SK-N-SH treated with all-trans-retinoic acid at 6 μM for 48 hours (cell line): ENCODE data around the gene SPECC1.

Source experiments
- ATAC-seq: fragments of 200-7000 bp; cut with Tn5 transposase; 3 replicates; pipeline ENCODE4 v1.9.1; 2020; ENCODE audit warnings: mild to moderate bottlenecking, moderate library complexity
- ARNTL ChIP-seq: fragments of 450-650 bp; formaldehyde crosslinking; IDR thresholded peaks from 2 replicates; pipeline ENCODE4 v1.5.0; 2020; ENCODE audit warnings: low read depth, mild to moderate bottlenecking, moderate library complexity, borderline replicate concordance
- CREB5 ChIP-seq: fragments of 250-450 bp; sonication (Bioruptor Pico); IDR thresholded peaks from 2 replicates; pipeline ENCODE4 v1.5.1; 2020; ENCODE audit warnings: low read depth, mild to moderate bottlenecking, moderate library complexity
- CSDC2 ChIP-seq: fragments of 250-450 bp; sonication (Bioruptor Pico); IDR thresholded peaks from 2 replicates; pipeline ENCODE4 v1.5.0; 2020; ENCODE audit warnings: mild to moderate bottlenecking, moderate library complexity
- ESRRG ChIP-seq: fragments of 250-450 bp; sonication (Bioruptor Pico); IDR thresholded peaks from 2 replicates; pipeline ENCODE4 v1.6.1; 2021; ENCODE audit warnings: mild to moderate bottlenecking
- GLIS3 ChIP-seq: fragments of 250-450 bp; sonication (Bioruptor Pico); IDR thresholded peaks from 2 replicates; pipeline ENCODE4 v1.5.0; 2020; ENCODE audit warnings: mild to moderate bottlenecking, moderate library complexity
- OSR1 ChIP-seq: fragments of 250-450 bp; sonication (Bioruptor Pico); IDR thresholded peaks from 2 replicates; pipeline ENCODE4 v1.8.0; 2022; ENCODE audit warnings: moderate library complexity, mild to moderate bottlenecking, inconsistent platforms
- PATZ1 ChIP-seq: fragments of 250-450 bp; sonication (Bioruptor Pico); IDR thresholded peaks from 2 replicates; pipeline ENCODE4 v1.8.0; 2020; ENCODE audit warnings: mild to moderate bottlenecking, moderate library complexity, borderline replicate concordance
- POU6F1 ChIP-seq: fragments of 250-450 bp; sonication (Bioruptor Pico); IDR thresholded peaks from 2 replicates; pipeline ENCODE4 v1.8.0; 2021; ENCODE audit warnings: low read depth, mild to moderate bottlenecking, moderate library complexity, borderline replicate concordance
- PPARA ChIP-seq: fragments of 250-450 bp; sonication (Bioruptor Pico); IDR thresholded peaks from 2 replicates; pipeline ENCODE4 v1.5.0; 2020; ENCODE audit warnings: mild to moderate bottlenecking, borderline replicate concordance
- RARB ChIP-seq: fragments of 250-450 bp; sonication (Bioruptor Pico); IDR thresholded peaks from 2 replicates; pipeline ENCODE4 v1.8.0; 2021; ENCODE audit warnings: mild to moderate bottlenecking, moderate library complexity
- TCF4 ChIP-seq: fragments of 250-450 bp; sonication (Bioruptor Pico); IDR thresholded peaks from 2 replicates; pipeline ENCODE4 v1.8.0; 2021; ENCODE audit warnings: mild to moderate bottlenecking, moderate library complexity, borderline replicate concordance
- TOX ChIP-seq: fragments of 250-450 bp; sonication (Bioruptor Pico); IDR thresholded peaks from 2 replicates; pipeline ENCODE4 v1.8.0; 2021; ENCODE audit warnings: mild to moderate bottlenecking, moderate library complexity, borderline replicate concordance
- ZC3H10 ChIP-seq: fragments of 250-450 bp; sonication (Bioruptor Pico); IDR thresholded peaks from 2 replicates; pipeline ENCODE4 v1.5.1; 2021; ENCODE audit warnings: mild to moderate bottlenecking, moderate library complexity
- ZFP3 ChIP-seq: fragments of 250-450 bp; sonication (Bioruptor Pico); IDR thresholded peaks from 2 replicates; pipeline ENCODE4 v1.5.0; 2020; ENCODE audit warnings: mild to moderate bottlenecking, moderate library complexity
- ZFP30 ChIP-seq: fragments of 450-650 bp; formaldehyde crosslinking; IDR thresholded peaks from 2 replicates; pipeline ENCODE4 v1.5.0; 2022; ENCODE audit warnings: mild to moderate bottlenecking, moderate library complexity
- ZNF565 ChIP-seq: fragments of 450-650 bp; formaldehyde crosslinking; conservative IDR thresholded peaks from 2 replicates; pipeline ENCODE4 v1.5.0; 2020; ENCODE audit warnings: low read depth, mild to moderate bottlenecking, moderate library complexity
- ZNF70 ChIP-seq: fragments of 450-650 bp; formaldehyde crosslinking; IDR thresholded peaks from 2 replicates; pipeline ENCODE4 v1.5.0; 2020; ENCODE audit warnings: mild to moderate bottlenecking, moderate library complexity
- ZNF8 ChIP-seq: fragments of 450-650 bp; formaldehyde crosslinking; IDR thresholded peaks from 2 replicates; pipeline ENCODE4 v1.5.0; 2020; ENCODE audit warnings: mild to moderate bottlenecking, moderate library complexity
- TF ChIP-seq, protein P1 (sequence below): fragments of 250-450 bp; sonication (Bioruptor Pico); IDR thresholded peaks from 2 replicates; pipeline ENCODE4 v1.5.0; 2020; ENCODE audit warnings: mild to moderate bottlenecking, moderate library complexity
- TF ChIP-seq, protein P2 (sequence below): fragments of 250-450 bp; sonication (Bioruptor Pico); IDR thresholded peaks from 2 replicates; pipeline ENCODE4 v1.5.1; 2021; ENCODE audit warnings: mild to moderate bottlenecking, moderate library complexity

SPECC1 gene

GRCh38 chr17:20276421-20276820 is 267.3 kb downstream of the SPECC1 start:
- TF ChIP-seq CREB5 (no peak), ZNF70 (CRISPR knock-in tag) (no peak), PPARA (CRISPR knock-in tag) (no peak), OSR1 (CRISPR knock-in tag) (no peak), TOX (CRISPR knock-in tag) (no peak), GLIS3 (CRISPR knock-in tag) (no peak), ARNTL (CRISPR knock-in tag) (no peak), ZC3H10 (CRISPR knock-in tag) (no peak), ESRRG (CRISPR knock-in tag) (no peak)
- TF ChIP-seq, protein P1, sequence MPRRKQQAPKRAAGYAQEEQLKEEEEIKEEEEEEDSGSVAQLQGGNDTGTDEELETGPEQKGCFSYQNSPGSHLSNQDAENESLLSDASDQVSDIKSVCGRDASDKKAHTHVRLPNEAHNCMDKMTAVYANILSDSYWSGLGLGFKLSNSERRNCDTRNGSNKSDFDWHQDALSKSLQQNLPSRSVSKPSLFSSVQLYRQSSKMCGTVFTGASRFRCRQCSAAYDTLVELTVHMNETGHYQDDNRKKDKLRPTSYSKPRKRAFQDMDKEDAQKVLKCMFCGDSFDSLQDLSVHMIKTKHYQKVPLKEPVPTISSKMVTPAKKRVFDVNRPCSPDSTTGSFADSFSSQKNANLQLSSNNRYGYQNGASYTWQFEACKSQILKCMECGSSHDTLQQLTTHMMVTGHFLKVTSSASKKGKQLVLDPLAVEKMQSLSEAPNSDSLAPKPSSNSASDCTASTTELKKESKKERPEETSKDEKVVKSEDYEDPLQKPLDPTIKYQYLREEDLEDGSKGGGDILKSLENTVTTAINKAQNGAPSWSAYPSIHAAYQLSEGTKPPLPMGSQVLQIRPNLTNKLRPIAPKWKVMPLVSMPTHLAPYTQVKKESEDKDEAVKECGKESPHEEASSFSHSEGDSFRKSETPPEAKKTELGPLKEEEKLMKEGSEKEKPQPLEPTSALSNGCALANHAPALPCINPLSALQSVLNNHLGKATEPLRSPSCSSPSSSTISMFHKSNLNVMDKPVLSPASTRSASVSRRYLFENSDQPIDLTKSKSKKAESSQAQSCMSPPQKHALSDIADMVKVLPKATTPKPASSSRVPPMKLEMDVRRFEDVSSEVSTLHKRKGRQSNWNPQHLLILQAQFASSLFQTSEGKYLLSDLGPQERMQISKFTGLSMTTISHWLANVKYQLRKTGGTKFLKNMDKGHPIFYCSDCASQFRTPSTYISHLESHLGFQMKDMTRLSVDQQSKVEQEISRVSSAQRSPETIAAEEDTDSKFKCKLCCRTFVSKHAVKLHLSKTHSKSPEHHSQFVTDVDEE = no peak

DNA sequence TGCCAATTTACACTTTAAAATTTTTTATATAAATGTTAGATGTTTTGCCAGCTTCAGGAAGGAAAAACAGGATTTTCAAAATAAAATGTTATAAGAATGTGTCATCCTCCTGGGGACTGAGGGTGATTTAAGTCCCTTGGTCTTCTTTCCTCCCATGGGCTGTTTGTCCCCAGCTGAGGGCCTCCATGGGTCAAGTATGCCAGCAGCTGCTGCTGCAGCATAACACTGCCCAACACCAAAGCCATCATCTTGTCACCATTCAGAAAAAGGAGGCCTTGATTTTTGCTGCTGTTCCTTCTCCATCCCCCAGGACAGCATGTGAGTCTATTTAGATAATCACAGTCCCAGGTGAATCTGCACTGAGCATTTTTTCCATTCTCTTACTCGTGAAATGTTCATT is 269.6 kb downstream of the SPECC1 start:
- no peak for ATAC-seq
- TF ChIP-seq ZNF8 (CRISPR knock-in tag) (no peak), PATZ1 (CRISPR knock-in tag) (no peak), CSDC2 (CRISPR knock-in tag) (no peak), POU6F1 (CRISPR knock-in tag) (no peak), TCF4 (no peak), ZNF565 (CRISPR knock-in tag) (no peak), ZNF70 (CRISPR knock-in tag) (no peak), TOX (CRISPR knock-in tag) (no peak), ZC3H10 (CRISPR knock-in tag) (no peak), ARNTL (CRISPR knock-in tag) (no peak)
- TF ChIP-seq, protein P2, sequence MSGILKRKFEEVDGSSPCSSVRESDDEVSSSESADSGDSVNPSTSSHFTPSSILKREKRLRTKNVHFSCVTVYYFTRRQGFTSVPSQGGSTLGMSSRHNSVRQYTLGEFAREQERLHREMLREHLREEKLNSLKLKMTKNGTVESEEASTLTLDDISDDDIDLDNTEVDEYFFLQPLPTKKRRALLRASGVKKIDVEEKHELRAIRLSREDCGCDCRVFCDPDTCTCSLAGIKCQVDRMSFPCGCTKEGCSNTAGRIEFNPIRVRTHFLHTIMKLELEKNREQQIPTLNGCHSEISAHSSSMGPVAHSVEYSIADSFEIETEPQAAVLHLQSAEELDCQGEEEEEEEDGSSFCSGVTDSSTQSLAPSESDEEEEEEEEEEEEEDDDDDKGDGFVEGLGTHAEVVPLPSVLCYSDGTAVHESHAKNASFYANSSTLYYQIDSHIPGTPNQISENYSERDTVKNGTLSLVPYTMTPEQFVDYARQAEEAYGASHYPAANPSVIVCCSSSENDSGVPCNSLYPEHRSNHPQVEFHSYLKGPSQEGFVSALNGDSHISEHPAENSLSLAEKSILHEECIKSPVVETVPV (CRISPR knock-in tag) = no peak
- TF ChIP-seq, protein P1 = no peak

More at GRCh38 chr17:20276421-20276820, 267.3 kb downstream of the SPECC1 start:
- ATAC-seq = no peak

DNA sequence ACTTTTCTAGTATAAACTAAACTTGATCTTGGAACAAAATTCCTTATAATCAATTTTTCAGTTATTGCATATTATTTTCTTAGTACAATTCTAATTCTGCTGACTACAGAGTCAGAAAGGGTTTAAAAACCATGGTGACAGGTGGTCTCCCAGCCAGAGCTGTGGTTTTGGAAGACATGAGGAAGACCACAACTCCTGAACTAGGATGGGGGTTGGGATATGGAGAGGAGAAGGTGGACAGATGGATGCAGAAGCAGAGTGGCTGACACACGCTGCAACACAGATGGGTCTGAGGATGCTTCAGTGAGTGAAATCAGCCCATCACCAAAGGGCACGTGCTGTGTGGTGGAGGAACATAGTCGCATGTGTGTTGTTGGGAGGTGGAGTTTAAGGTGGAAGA is 270.5 kb downstream of the SPECC1 start:
- ATAC-seq = no peak
- TF ChIP-seq RARB (CRISPR knock-in tag) = no peak
- TF ChIP-seq TOX (CRISPR knock-in tag) = no peak
- no peak for TF ChIP-seq ZFP3
- no peak for TF ChIP-seq ZNF8 (CRISPR knock-in tag)
- no peak for TF ChIP-seq ARNTL (CRISPR knock-in tag)
- no peak for TF ChIP-seq ZFP30
- TF ChIP-seq, protein P1 = no peak
- TF ChIP-seq POU6F1 (CRISPR knock-in tag) = no peak
